Sigmoid colon (tissue), 7 donors: ENCODE data around the gene RPL12. TPM values are rescaled to one million over a fixed set of nuclear protein-coding genes. Genes with fewer than 3 reads are reported as not detected.
"Not testable (repeated sequence)": the region's sequence is repeated elsewhere in the genome, so short reads cannot be mapped to it uniquely, and the experiment has no call there.

ENCODE experiments used
- DNase-seq: peaks from one replicate; pipeline ENCODE4 v3.0.0-alpha.2; 2019
- H3K27ac ChIP-seq, 4 donors: fragments of 200-600 bp; sonication (generic); one replicate each; pipeline ENCODE4 v1.5.1; 2016 to 2019; ENCODE audit warnings: mild to moderate bottlenecking in 1 of 4
- H3K27me3 ChIP-seq, 3 donors: fragments of 200-600 bp; sonication (generic); one replicate each; pipeline ENCODE4 v1.5.1; 2019; ENCODE audit warnings: mild to moderate bottlenecking in 1 of 3
- H3K36me3 ChIP-seq, 4 donors: fragments of 200-600 bp; sonication (generic); one replicate each; pipeline ENCODE4 v1.5.1; 2016 to 2019
- H3K4me1 ChIP-seq, 4 donors: fragments of 200-600 bp; sonication (generic); one replicate each; pipeline ENCODE4 v1.5.1; 2017 to 2019
- H3K4me3 ChIP-seq, 4 donors: fragments of 200-600 bp; sonication (generic); one replicate each; pipeline ENCODE4 v1.5.1; 2017 to 2019; ENCODE audit warnings: mild to moderate bottlenecking in 2 of 4, moderate library complexity in 1 of 4
- H3K9me3 ChIP-seq, 4 donors: fragments of 200-600 bp in 3 of 4; sonication (generic) in 3 of 4; one replicate each; pipeline versions ENCODE4 v1.5.1 to v1.6.1; 2013 to 2019
- EP300 ChIP-seq, 4 donors: sonication (generic); formaldehyde crosslinking; IDR thresholded peaks; one replicate each; pipeline ENCODE4 v1.6.1; 2017; ENCODE audit warnings: antibody characterized with exemption in 4 of 4
- POLR2A ChIP-seq, 2 donors: fragments of 450-650 bp; IDR thresholded peaks; one replicate each; pipeline ENCODE4 v1.6.1; 2016; ENCODE audit warnings: antibody characterized with exemption in 2 of 2, mild to moderate bottlenecking in 2 of 2, moderate library complexity in 2 of 2
- POLR2AphosphoS5 ChIP-seq, 4 donors: sonication (generic); formaldehyde crosslinking; IDR thresholded peaks; one replicate each; pipeline ENCODE4 v1.6.1; 2017; ENCODE audit warnings: antibody characterized with exemption in 4 of 4
- WGBS, 2 donors: extraction: QIAGEN DNeasy Blood & Tissue Kit; methylation state at CpG; one replicate each; pipeline ENCODE4 v1.1.7; 2013; 5-methylcytosine and 5-hydroxymethylcytosine counted together
- intact Hi-C: fragments of 100-400 bp; cut with DNase I; formaldehyde crosslinking; loops from one replicate; pipeline ENCODE4 v1.15.1; 2023
- polyA plus RNA-seq, 3 donors: library from polyadenylated mRNA; stranded (reverse); fragments of 200-250 nt; gene quantifications; one replicate each; pipeline ENCODE4 v1.2.3, GENCODE V29; 2013
- total RNA-seq, 4 donors: library from RNA; depleted of rRNA; stranded (reverse); fragments of >200 nt; gene quantifications; one replicate each; pipeline ENCODE4 v1.1.0, GENCODE V29; 2016
- TF ChIP-seq, protein P1 (sequence below), 4 experiments: fragments of 450-650 bp in 3 of 4; fragments of 200-600 bp in 1 of 4; IDR thresholded peaks; one replicate each; pipeline ENCODE4 v1.5.1; 2016 to 2019; ENCODE audit warnings: antibody characterized with exemption in 4 of 4, mild to moderate bottlenecking in 3 of 4, moderate library complexity in 2 of 4
- donor health status: healthy with polysubstance abuse.
- donor health status: Bipolar disorder and iron deficiency.
- donor health status: healthy.

RPL12 gene
- total and polyA plus RNA-seq, 7 donors, result 2,492 to 5,061 (median 2,965) TPM

DNA sequence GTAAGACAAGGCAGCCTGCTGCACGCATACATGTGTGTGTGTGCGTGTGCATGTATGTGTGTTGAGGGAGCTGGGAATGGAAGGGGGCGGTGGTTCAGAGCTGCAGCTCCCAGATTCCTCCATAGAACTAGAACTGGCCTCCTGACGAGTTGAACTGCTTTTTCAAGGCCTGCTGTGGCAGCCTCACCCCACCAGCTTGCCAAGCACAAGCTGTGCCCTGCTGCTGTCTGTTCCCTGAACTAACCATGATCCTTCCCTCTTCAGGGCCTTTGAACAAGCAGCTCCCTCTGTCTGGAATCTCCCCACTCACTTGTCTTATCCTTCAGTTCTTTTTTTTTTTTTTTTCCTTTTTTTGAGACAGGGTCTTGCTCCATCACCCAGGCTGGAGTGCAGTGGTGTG lies 22.7 kb upstream of the RPL12 start:
- TF ChIP-seq EP300 (IDR thresholded peaks at IDR 0.05) (no peak), POLR2A (IDR thresholded peaks at IDR 0.05) (no peak), POLR2AphosphoS5 (IDR thresholded peaks at IDR 0.05) (no peak)
- TF ChIP-seq, protein P1, sequence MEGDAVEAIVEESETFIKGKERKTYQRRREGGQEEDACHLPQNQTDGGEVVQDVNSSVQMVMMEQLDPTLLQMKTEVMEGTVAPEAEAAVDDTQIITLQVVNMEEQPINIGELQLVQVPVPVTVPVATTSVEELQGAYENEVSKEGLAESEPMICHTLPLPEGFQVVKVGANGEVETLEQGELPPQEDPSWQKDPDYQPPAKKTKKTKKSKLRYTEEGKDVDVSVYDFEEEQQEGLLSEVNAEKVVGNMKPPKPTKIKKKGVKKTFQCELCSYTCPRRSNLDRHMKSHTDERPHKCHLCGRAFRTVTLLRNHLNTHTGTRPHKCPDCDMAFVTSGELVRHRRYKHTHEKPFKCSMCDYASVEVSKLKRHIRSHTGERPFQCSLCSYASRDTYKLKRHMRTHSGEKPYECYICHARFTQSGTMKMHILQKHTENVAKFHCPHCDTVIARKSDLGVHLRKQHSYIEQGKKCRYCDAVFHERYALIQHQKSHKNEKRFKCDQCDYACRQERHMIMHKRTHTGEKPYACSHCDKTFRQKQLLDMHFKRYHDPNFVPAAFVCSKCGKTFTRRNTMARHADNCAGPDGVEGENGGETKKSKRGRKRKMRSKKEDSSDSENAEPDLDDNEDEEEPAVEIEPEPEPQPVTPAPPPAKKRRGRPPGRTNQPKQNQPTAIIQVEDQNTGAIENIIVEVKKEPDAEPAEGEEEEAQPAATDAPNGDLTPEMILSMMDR (IDR thresholded peaks at IDR 0.05), result no peak
- H3K36me3 ChIP-seq, result peaks cover 10 to 87% (median 26%) of the 10 kb centered on the region in 4 donors
- 91 to 93% methylated on average over 4 of the region's 4 CpGs for WGBS, 2 donors

DNA sequence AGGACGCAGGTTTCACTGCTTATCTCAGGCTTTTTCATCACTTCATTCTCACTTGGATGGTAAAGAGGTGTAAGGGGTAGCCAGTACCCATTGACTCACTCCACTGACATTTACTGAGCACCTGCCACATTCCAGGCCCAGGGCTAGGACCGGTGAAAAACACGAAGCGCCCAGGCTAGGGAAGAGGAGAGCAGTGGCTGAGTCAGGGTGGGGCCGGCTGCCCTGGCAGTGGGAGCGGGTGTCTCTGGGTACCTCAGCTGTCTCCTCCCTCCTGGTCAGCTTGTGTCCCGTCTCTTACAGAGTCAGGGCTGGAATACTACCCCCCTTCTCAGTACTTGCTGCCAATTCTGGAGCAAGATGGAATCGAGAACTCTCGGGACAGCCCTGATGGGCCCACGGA lies 22.3 kb upstream of the RPL12 start:
- Histone ChIP-seq H3K27ac (no peak overlapping the region), H3K4me3 (no peak overlapping the region), H3K36me3 (peaks cover 7 to 87% (median 24%) of the 10 kb centered on the region in 4 donors), H3K27me3 (no peaks in the 10 kb centered on the region), H3K4me1 (no peaks in the 10 kb centered on the region), H3K9me3 (no peaks in the 10 kb centered on the region)
- no peak for DNase-seq
- TF ChIP-seq EP300 (IDR thresholded peaks at IDR 0.05) (no peak), POLR2A (IDR thresholded peaks at IDR 0.05) (no peak), POLR2AphosphoS5 (IDR thresholded peaks at IDR 0.05) (no peak)
- TF ChIP-seq, protein P1 (IDR thresholded peaks at IDR 0.05), result no peak
- intact Hi-C loops, result no loop called here
- WGBS, 2 donors, result 94% methylated on average over 10 of the region's 10 CpGs

More for the DNA sequence above, 22.7 kb upstream of the RPL12 start:
- no peak for DNase-seq
- no peaks in the 10 kb centered on the region for H3K9me3 ChIP-seq
- intact Hi-C loops, result no loop called here
- no peaks in the 10 kb centered on the region for H3K4me1 ChIP-seq
- H3K27ac ChIP-seq, result no peak overlapping the region
- no peaks in the 10 kb centered on the region for H3K27me3 ChIP-seq
- H3K4me3 ChIP-seq, result no peak overlapping the region

DNA sequence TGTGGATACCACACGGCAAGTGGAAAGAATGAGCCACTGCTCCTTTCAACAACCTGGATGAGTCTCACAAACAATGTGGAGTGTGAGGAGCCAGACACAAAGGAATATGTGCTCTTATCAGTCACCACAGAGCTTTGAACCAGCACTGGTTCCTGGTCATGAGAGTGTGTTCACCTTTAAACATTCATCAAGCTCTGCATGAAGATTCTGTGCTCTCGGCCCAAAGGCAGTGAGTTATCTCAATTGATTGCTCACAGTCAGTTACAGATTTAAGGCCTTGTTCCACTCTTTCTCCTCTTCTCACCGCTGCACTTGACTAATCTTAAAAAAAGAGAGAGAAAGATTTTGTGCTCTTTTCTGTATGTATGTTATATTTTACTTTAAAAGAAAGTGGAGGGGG lies 19.5 kb upstream of the RPL12 start:
- 94 to 96% methylated on average over 3 of the region's 3 CpGs for WGBS, 2 donors
- H3K36me3 ChIP-seq, result peaks cover 14 to 83% (median 29%) of the 10 kb centered on the region in 4 donors

DNA sequence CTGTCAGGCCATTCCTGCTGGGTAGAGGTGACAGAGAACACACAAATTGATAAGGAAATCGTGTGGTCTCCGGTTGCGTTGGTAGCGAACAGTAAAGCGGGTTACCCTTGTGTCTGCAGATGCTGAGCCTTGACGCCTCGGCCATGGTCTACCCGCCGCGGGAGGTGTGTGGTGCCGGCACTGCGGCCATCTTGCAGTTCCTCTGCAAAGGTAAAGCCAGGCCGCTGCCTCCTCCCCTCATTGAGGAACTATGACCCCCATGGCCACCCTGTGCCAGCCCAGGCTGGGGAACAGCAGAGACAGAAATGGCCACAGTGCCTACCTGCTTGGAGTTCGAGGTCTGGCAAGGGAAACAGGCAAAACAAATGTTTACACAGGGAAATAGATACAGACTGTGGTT lies 16.4 kb upstream of the RPL12 start:
- H3K36me3 ChIP-seq, result peaks cover 3 to 83% (median 39%) of the 10 kb centered on the region in 4 donors
- TF ChIP-seq POLR2AphosphoS5 (IDR thresholded peaks at IDR 0.05) (no peak), EP300 (IDR thresholded peaks at IDR 0.05) (no peak), POLR2A (IDR thresholded peaks at IDR 0.05) (no peak)
- TF ChIP-seq, protein P1 (IDR thresholded peaks at IDR 0.05), result no peak

More for the DNA sequence above, 19.5 kb upstream of the RPL12 start:
- H3K9me3 ChIP-seq, result no peaks in the 10 kb centered on the region
- intact Hi-C loops, result no loop called here
- no peaks in the 10 kb centered on the region for H3K4me1 ChIP-seq
- no peaks in the 10 kb centered on the region for H3K27me3 ChIP-seq
- H3K27ac ChIP-seq, result no peak overlapping the region
- TF ChIP-seq POLR2AphosphoS5 (IDR thresholded peaks at IDR 0.05) (no peak), EP300 (IDR thresholded peaks at IDR 0.05) (no peak), POLR2A (IDR thresholded peaks at IDR 0.05) (no peak)
- TF ChIP-seq, protein P1 (IDR thresholded peaks at IDR 0.05), result no peak
- H3K4me3 ChIP-seq, result no peak overlapping the region
- no peak for DNase-seq

DNA sequence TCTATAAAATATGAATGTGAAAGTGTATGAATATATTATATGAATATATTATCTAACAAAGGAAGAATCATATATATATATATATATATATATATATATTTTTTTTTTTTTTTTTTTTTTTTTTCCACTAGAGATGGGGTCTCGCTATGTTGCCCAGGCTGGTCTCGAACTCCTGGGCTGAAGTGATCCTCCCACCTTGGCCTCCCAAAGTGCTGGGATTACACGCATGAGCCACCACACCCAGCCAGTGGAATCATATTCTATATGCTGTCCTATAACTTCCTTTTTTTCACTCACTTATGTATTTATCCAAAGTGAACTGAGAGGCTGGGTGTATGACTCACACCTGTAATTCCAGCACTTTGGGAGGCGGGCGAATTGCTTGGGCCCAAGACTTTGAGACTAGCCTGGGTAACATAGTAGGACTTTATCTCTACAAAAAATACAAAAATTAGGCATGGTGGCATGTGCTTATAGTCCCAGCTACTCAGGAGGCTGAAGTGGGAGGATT lies 15.3 kb upstream of the RPL12 start:
- H3K4me3 ChIP-seq, H3K4me1 ChIP-seq, DNase-seq, H3K27me3 ChIP-seq, H3K27ac ChIP-seq, H3K9me3 ChIP-seq, intact Hi-C loops: not testable (repeated sequence)
- peaks cover 14 to 90% (median 49%) of the 10 kb centered on the region in 4 donors for H3K36me3 ChIP-seq
- WGBS, 2 donors, result 93 to 97% methylated on average over 5 of the region's 5 CpGs

More for the DNA sequence above, 16.4 kb upstream of the RPL12 start:
- no peaks in the 10 kb centered on the region for H3K4me1 ChIP-seq
- no peaks in the 10 kb centered on the region for H3K9me3 ChIP-seq
- intact Hi-C loops, result no loop called here
- H3K27me3 ChIP-seq, result no peaks in the 10 kb centered on the region
- no peak overlapping the region for H3K4me3 ChIP-seq
- H3K27ac ChIP-seq, result no peak overlapping the region
- WGBS, 2 donors, result 93 to 97% methylated on average over 14 of the region's 14 CpGs
- no peak for DNase-seq
